Measurements from ENCODE around the gene GPR39.

GRCh38 chr2:132503701-132504100 is 87.1 kb downstream of the GPR39 start:
- TF ChIP-seq FOSB (CRISPR knock-in tag; IDR thresholded peaks at IDR 0.05) (no peak), BHLHE40 (IDR thresholded peaks at IDR 0.05; ENCODE audit: low read depth, low read length) (no peak), CTCF (IDR thresholded peaks at IDR 0.05) (no peak), POLR2A (IDR thresholded peaks at IDR 0.05; ENCODE audit: low read length) (no peak)

All from A549 (cell line).